HG03135 (cell line): ENCODE measurements around the gene MYH9.

Source experiments
- ATAC-seq: cut with Tn5 transposase; IDR thresholded peaks from one replicate; pipeline ENCODE4 v1.9.1; 2021; ENCODE audit warnings: mild to moderate bottlenecking, moderate library complexity; ENCODE audit not compliant: unreplicated experiment

MYH9 gene

DNA sequence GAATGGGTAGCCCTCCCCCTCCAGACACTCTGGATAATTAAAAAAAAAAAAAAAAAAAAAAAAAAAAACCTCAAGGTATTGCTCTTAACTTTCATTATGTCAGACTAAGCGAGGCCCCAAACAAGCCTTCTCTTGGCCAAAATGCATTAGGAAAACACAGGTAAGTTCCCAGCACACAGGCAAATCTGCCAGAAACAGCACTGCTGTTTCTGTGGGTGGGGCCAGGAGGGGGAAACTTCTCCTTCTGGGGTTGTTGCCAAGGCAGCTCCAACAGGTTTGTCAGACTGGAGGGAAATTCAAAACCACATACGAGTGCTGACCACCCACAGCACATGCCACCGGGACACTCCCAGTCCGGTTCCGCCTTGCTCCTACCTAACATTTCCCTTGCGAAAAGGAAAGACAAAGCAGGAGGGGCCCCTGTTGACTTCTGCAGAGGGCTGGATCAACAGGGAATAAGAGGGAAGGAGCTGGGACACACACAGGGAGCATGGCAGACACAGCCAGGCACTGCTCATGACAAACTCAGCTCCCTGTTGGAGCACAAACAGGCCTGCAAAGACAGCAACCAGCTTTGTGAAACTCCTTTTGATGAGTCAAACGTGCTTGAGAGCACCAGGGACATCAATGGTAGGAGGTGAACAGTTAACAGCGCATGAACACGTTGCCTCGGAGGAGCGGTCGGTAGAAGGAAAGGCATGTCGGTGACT lies 55.0 kb downstream of the MYH9 start:
- ATAC-seq: no peak

GRCh38 chr22:36331912-36332622 lies 55.7 kb downstream of the MYH9 start:
- ATAC-seq: no peak

GRCh38 chr22:36331306-36331911 lies 56.4 kb downstream of the MYH9 start:
- ATAC-seq: peak; percentile 62

- ATAC-seq: no peak
Observed at GRCh38 chr22:36330655-36331305, 57.0 kb downstream of the MYH9 start.

DNA sequence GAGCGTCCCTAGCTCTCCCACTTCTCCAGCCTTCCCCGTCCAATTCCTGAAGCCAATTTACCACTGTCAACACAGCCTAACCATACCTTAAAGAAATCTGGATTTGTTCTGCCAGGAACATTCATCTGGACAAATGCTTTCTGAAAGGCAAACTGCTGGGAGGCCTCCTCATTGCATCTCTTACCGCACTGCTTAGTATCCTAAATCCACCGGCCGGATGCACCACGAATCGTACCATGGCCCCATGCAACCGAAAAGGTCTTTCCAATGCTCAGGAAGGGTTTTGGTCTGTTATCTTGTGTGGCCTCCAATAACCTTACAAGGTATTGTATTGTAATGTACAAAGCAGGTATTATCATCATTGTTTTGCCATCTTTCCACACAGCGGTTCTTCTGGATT lies 57.6 kb downstream of the MYH9 start:
- no peak for ATAC-seq

- no peak for ATAC-seq
Observed at GRCh38 chr22:36329254-36330078, 58.3 kb downstream of the MYH9 start.

GRCh38 chr22:36328635-36329253 lies 59.0 kb downstream of the MYH9 start:
- ATAC-seq: no peak

GRCh38 chr22:36327922-36328551 lies 59.7 kb downstream of the MYH9 start:
- no peak for ATAC-seq

DNA sequence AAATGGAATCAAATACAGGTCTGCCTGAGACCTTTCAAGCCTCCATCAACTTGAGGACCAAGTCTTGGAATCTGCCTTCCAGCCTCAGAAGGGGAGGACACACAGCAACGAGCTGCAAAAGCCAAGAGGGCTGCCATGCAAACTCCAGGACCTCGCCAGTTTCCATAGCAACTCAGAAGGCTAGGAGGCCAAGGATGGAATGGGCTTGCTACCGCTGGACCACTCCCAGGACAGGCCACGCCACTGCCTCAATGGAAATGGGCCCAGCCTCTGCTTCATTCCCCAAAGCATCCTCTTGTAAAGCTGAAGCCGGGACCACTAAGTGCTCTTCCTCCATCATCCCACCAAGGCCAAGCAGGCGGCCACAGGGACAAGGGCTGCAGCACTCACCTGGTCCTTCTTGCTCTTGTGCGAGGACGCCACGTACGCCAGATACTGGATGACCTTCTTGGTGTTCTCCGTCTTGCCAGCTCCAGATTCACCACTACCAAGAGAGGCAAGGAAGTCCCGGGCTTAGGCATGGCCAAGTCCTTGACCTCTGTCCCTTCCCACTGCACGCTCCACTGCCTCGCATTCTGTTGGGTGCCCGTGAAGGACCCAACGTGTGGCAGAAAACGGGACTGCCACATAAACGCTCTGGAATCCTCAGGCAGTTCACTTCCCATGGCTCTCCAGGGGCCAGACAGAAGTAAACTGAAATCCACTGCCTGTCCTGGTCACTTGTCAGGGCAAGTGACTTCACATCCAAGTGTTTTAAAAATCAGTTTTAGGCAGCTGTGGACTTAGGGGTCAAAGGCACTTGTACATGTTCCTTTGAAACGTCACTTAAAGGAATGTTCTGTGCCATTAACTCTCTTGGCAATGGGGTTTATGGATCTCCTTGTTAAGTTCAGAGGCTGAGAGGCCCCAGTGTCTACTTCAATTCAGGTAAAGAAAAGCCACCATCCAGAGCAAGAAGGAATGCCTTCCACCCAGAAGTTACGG lies 61.3 kb downstream of the MYH9 start:
- ATAC-seq: no peak

- ATAC-seq: no peak
Observed at GRCh38 chr22:36325154-36326031, 62.4 kb downstream of the MYH9 start.

- no peak for ATAC-seq
Observed at GRCh38 chr22:36324414-36324813, 63.4 kb downstream of the MYH9 start.

GRCh38 chr22:36323855-36324331 lies 63.9 kb downstream of the MYH9 start:
- no peak for ATAC-seq

DNA sequence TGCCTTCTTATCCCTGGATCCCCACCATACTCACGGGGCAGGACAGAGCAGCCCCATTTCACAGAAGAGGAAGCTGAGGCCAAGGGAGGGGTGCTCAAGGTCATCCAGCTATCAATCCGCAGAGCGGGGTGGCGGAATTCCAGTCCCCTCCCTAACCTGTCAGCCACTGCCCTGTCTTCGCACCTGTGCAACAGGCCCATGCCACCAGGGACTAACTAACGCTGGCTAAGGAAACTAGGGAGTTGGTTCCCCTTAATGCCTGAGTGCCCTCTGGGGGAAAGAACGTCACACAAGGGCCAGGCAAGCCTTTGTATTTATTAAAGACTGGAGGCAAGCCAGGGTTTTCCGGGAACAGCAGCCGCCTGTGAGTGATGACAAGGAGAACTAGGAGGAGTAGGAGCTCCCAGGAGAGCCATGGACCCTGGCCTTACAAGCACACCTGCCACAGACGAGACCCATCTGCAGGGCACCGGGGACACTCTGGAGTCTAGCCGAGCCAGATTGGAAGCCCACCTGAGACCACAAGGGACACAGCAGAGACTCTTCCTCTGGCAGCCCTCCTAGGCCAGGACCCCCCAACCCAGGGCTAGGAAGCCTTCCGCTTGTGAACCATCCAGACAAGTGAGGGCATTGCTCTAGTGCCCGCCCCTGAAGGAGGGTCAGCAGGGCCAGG lies 64.4 kb downstream of the MYH9 start:
- ATAC-seq: no peak

- no peak for ATAC-seq
Observed at GRCh38 chr22:36322602-36322915, 65.2 kb downstream of the MYH9 start.

- no peak for ATAC-seq
Observed at GRCh38 chr22:36321797-36322601, 65.8 kb downstream of the MYH9 start.

DNA sequence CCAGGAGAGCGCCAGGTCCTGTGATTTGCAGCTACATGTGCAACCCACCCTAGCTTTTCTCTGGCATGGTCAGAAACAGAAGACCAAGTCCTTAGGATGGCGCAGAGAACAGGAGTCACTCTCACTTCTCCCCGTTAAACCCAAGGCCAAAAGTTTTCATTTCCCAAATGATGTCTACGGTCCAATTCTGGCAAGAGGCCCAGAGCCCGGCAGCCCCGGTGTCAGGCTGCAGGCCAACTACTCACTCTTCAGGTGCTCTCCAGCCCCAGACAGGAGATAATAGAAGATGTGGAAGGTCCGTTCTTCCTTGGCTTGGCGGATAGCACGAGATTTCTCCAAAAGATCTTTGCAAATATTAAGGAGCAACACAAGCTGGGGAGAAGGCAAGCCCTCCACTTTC lies 67.2 kb downstream of the MYH9 start:
- no peak for ATAC-seq
